IMR-90 (cell line): Measurements from ENCODE around the gene CLK2. TPM values are rescaled to one million over a fixed set of nuclear protein-coding genes. Genes with fewer than 3 reads are reported as not detected.
"Not testable (repeated sequence)": the region's sequence is repeated elsewhere in the genome, so short reads cannot be mapped to it uniquely, and the experiment has no call there.

Experiments
- ATAC-seq: fragments of 200-7000 bp; cut with Tn5 transposase; 2 replicates; pipeline ENCODE4 v1.9.1; 2020; ENCODE audit warnings: low read depth, mild to moderate bottlenecking, moderate library complexity
- BruUV-seq: library from RNA; stranded (reverse); fragments of 400-500 nt; replicated peaks from 2 replicates; lab custom pipeline; 2021; lab: Mats Ljungman, UMichigan
- CTCF ChIA-PET: fragments of 300-600 bp; formaldehyde crosslinking; extraction: SDS; loops from one replicate; lab custom pipeline; 2021; ENCODE audit warnings: antibody characterized with exemption; lab: Yijun Ruan, JAX
- POLR2A ChIA-PET: fragments of 300-600 bp; sonication (Branson Sonifier 250); formaldehyde crosslinking; loops from one replicate; lab custom pipeline; 2022; ENCODE audit warnings: antibody characterized with exemption; ENCODE audit not compliant: unreplicated experiment; lab: Charles Lee
- DNase-seq: peaks from one replicate; pipeline ENCODE4 v3.0.0; 2013
- H2AFZ ChIP-seq: replicated peaks from 2 replicates; pipeline ENCODE3; 2013; ENCODE audit warnings: low read length, mild to moderate bottlenecking; ENCODE audit not compliant: poor library complexity
- H2AK5ac ChIP-seq: 2 replicates; pipeline ENCODE4 v1.6.1; 2013; ENCODE audit warnings: low read depth, low read length, inconsistent platforms
- H2AK9ac ChIP-seq: replicated peaks from 2 replicates; pipeline ENCODE3; 2013; ENCODE audit warnings: mild to moderate bottlenecking, low read depth, low read length, moderate library complexity; ENCODE audit not compliant: poor library complexity
- H2BK120ac ChIP-seq: 2 replicates; pipeline ENCODE4 v1.6.1; 2013; ENCODE audit warnings: low read depth, low read length, inconsistent platforms
- H2BK15ac ChIP-seq: 3 replicates; pipeline ENCODE4 v1.6.1; 2013; ENCODE audit warnings: low read depth, low read length, inconsistent platforms
- H2BK20ac ChIP-seq: 2 replicates; pipeline ENCODE4 v1.6.1; 2013; ENCODE audit warnings: low read depth, mild to moderate bottlenecking, inconsistent platforms, low read length, moderate library complexity
- H2BK5ac ChIP-seq: 2 replicates; pipeline ENCODE4 v1.6.1; 2013; ENCODE audit warnings: mild to moderate bottlenecking, low read depth, low read length, inconsistent platforms; ENCODE audit not compliant: poor library complexity, severe bottlenecking
- H3K14ac ChIP-seq: replicated peaks from 2 replicates; pipeline ENCODE4 v1.6.1; 2013; ENCODE audit warnings: low read depth, low read length, inconsistent platforms
- H3K18ac ChIP-seq: 2 replicates; pipeline ENCODE4 v1.6.1; 2013; ENCODE audit warnings: low read depth, low read length, control low read depth
- H3K23ac ChIP-seq: 2 replicates; pipeline ENCODE4 v1.6.1; 2013; ENCODE audit warnings: low read depth, low read length, inconsistent platforms
- H3K27ac ChIP-seq: 2 replicates; pipeline ENCODE4 v1.5.1; 2013; ENCODE audit warnings: mild to moderate bottlenecking, control low read depth, low read length; ENCODE audit not compliant: insufficient read depth
- H3K27me3 ChIP-seq: 2 replicates; pipeline ENCODE4 v1.6.1; 2013; ENCODE audit warnings: low read length; ENCODE audit not compliant: control insufficient read depth, insufficient read depth
- H3K36me3 ChIP-seq: 2 replicates; pipeline ENCODE4 v1.6.1; 2013; ENCODE audit warnings: low read length, mixed read lengths; ENCODE audit not compliant: control insufficient read depth, insufficient read depth
- H3K4ac ChIP-seq: 2 replicates; pipeline ENCODE4 v1.6.1; 2013; ENCODE audit warnings: low read depth, low read length, inconsistent platforms
- H3K4me1 ChIP-seq: 2 replicates; pipeline ENCODE4 v1.6.1; 2013; ENCODE audit warnings: low read length, mixed read lengths; ENCODE audit not compliant: control insufficient read depth, insufficient read depth
- H3K4me2 ChIP-seq: 2 replicates; pipeline ENCODE4 v1.6.1; 2013; ENCODE audit warnings: low read depth, mild to moderate bottlenecking, control low read depth, low read length, moderate library complexity
- H3K4me3 ChIP-seq: 2 replicates; pipeline ENCODE4 v1.5.1; 2013; ENCODE audit warnings: low read depth, mild to moderate bottlenecking, control low read depth, low read length, moderate library complexity; ENCODE audit not compliant: insufficient read depth
- H3K56ac ChIP-seq: 2 replicates; pipeline ENCODE4 v1.6.1; 2013; ENCODE audit warnings: low read length, inconsistent platforms; ENCODE audit not compliant: insufficient read depth; ENCODE audit errors: extremely low read depth
- H3K79me1 ChIP-seq, 2 experiments: 2 replicates each; pipeline ENCODE4 v1.6.1; 2013; ENCODE audit warnings: low read length in 2 of 2, inconsistent platforms in 1 of 2, low read depth in 1 of 2
- H3K9ac ChIP-seq: 2 replicates; pipeline ENCODE4 v1.6.1; 2013; ENCODE audit warnings: low read depth, low read length, control low read depth
- H3K9me1 ChIP-seq: 2 replicates; pipeline ENCODE4 v1.6.1; 2013; ENCODE audit warnings: low read length, inconsistent platforms; ENCODE audit not compliant: insufficient read depth
- H3K9me3 ChIP-seq: 2 replicates; pipeline ENCODE4 v1.6.1; 2013; ENCODE audit warnings: low read length; ENCODE audit not compliant: control insufficient read depth, insufficient read depth
- H4K20me1 ChIP-seq: 2 replicates; pipeline ENCODE4 v1.6.1; 2013; ENCODE audit warnings: low read length, inconsistent platforms; ENCODE audit not compliant: insufficient read depth
- H4K5ac ChIP-seq: 2 replicates; pipeline ENCODE4 v1.6.1; 2013; ENCODE audit warnings: mild to moderate bottlenecking, low read depth, low read length, control low read depth
- H4K8ac ChIP-seq, 2 experiments: 2 replicates each; pipeline ENCODE4 v1.6.1; 2013; ENCODE audit warnings: low read depth in 2 of 2, low read length in 2 of 2, control low read depth in 1 of 2, inconsistent platforms in 1 of 2
- H4K91ac ChIP-seq: 2 replicates; pipeline ENCODE4 v1.6.1; 2013; ENCODE audit warnings: low read depth, low read length, inconsistent platforms; ENCODE audit not compliant: insufficient read depth
- CEBPB ChIP-seq: IDR thresholded peaks from 2 replicates; pipeline ENCODE4 v1.6.1; 2012; ENCODE audit warnings: low read depth, low read length, improper control_type of control experiment
- MAZ ChIP-seq: IDR thresholded peaks from 2 replicates; pipeline ENCODE4 v1.6.1; 2012; ENCODE audit warnings: low read depth, mild to moderate bottlenecking, low read length, improper control_type of control experiment, moderate library complexity, borderline replicate concordance
- WGBS, 2 experiments: methylation state at CpG; one replicate each; pipeline versions ENCODE4 v1.1.5 to v1.1.7; 2013; ENCODE audit warnings: missing lambda C conversion rate in 2 of 2; ENCODE audit not compliant: insufficient read length in 1 of 2; ENCODE audit errors: extremely low coverage in 2 of 2; 5-methylcytosine and 5-hydroxymethylcytosine counted together
- dilution Hi-C: fragments of 300-500 bp; cut with HindIII; formaldehyde crosslinking; loops from one replicate; pipeline ENCODE4 v1.14.3; 2018; ENCODE audit warnings: low sequenced_read_pairs; ENCODE audit not compliant: unreplicated experiment
- in situ Hi-C: fragments of 300-500 bp; cut with MboI; formaldehyde crosslinking; loops from 3 replicates; pipeline ENCODE4 v1.14.3; 2019; ENCODE audit warnings: low sequenced_read_pairs, inconsistent platforms, mixed read lengths
- intact Hi-C: fragments of 100-400 bp; cut with micrococcal nuclease; formaldehyde crosslinking; loops from 2 replicates; pipeline ENCODE4 v1.10.0; 2022
- polyA plus RNA-seq, 3 experiments: library from polyadenylated mRNA; depleted of rRNA; stranded (reverse); fragments of >200 nt; gene quantifications; 2 replicates each; pipeline ENCODE4 v1.2.3, GENCODE V29; 2012; ENCODE audit warnings: low replicate concordance in 1 of 3
- total RNA-seq: library from RNA; depleted of rRNA; stranded (reverse); fragments of >200 nt; gene quantifications from 2 replicates; pipeline ENCODE4 v1.2.3, GENCODE V29; 2012
- TF ChIP-seq, protein P1 (sequence below): conservative IDR thresholded peaks from 2 replicates; pipeline ENCODE4 v1.5.1; 2012; ENCODE audit warnings: mild to moderate bottlenecking, low read depth, low read length, improper control_type of control experiment

Gene CLK2
- total and polyA plus RNA-seq, 2 of the 4 experiments (the other 2 are of a cell fraction) = 19.7 to 61.2 TPM

GRCh38 chr1:155293086-155293749 lies 19.9 kb upstream of the CLK2 start:
- H3K9me3 ChIP-seq = peaks cover 2% of the 10 kb centered on the region; the same call in 1 of the 2 replicates
- ATAC-seq = no peak
- no TSS peak for BruUV-seq
- in situ Hi-C loops (no loop called here), intact Hi-C loops (no loop called here), dilution Hi-C loops (no loop called here)
- no peak overlapping the region for H2AK5ac ChIP-seq
- H3K9me1 ChIP-seq = no peaks in the 10 kb centered on the region
- no peak overlapping the region for H3K9ac ChIP-seq
- H3K56ac ChIP-seq = no peak overlapping the region
- H3K27me3 ChIP-seq = peaks cover 57% of the 10 kb centered on the region
- DNase-seq = no peak
- ChIA-PET POLR2A (no interaction called here), CTCF (interaction anchor here (1.0 to 1.3 kb wide), 2 partner anchors 15 to 20 kb away, joined by 3 to 4 read pairs; partner anchors contain the start of gene CLK2)
- 81% methylated on average over 10 of the region's 17 CpGs; no CpG with 5 or more reads in 1 of the 2 experiments for WGBS, 2 experiments
- no peak overlapping the region for H4K5ac ChIP-seq
- H2BK20ac ChIP-seq = no peak overlapping the region
- no peak overlapping the region for H2BK120ac ChIP-seq
- no peak overlapping the region for H3K23ac ChIP-seq
- H4K8ac ChIP-seq = no peak overlapping the region
- H3K4me1 ChIP-seq = no peaks in the 10 kb centered on the region
- H3K4me2 ChIP-seq = no peak overlapping the region
- H3K36me3 ChIP-seq = no peaks in the 10 kb centered on the region
- H3K14ac ChIP-seq = no peak overlapping the region
- TF ChIP-seq MAZ (no peak), CEBPB (no peak)
- TF ChIP-seq, protein P1, sequence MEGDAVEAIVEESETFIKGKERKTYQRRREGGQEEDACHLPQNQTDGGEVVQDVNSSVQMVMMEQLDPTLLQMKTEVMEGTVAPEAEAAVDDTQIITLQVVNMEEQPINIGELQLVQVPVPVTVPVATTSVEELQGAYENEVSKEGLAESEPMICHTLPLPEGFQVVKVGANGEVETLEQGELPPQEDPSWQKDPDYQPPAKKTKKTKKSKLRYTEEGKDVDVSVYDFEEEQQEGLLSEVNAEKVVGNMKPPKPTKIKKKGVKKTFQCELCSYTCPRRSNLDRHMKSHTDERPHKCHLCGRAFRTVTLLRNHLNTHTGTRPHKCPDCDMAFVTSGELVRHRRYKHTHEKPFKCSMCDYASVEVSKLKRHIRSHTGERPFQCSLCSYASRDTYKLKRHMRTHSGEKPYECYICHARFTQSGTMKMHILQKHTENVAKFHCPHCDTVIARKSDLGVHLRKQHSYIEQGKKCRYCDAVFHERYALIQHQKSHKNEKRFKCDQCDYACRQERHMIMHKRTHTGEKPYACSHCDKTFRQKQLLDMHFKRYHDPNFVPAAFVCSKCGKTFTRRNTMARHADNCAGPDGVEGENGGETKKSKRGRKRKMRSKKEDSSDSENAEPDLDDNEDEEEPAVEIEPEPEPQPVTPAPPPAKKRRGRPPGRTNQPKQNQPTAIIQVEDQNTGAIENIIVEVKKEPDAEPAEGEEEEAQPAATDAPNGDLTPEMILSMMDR = no peak
- no peak overlapping the region for H3K4me3 ChIP-seq
- no peak overlapping the region for H3K18ac ChIP-seq
- H2AFZ ChIP-seq = no peak overlapping the region
- peak overlapping the region; percentile 42 for H2AK9ac ChIP-seq
- H3K79me1 ChIP-seq = no peaks in the 10 kb centered on the region
- no peak overlapping the region for H4K91ac ChIP-seq
- no peak overlapping the region for H2BK5ac ChIP-seq
- H4K20me1 ChIP-seq = no peaks in the 10 kb centered on the region
- H2BK15ac ChIP-seq = no peak overlapping the region
- H3K4ac ChIP-seq = no peak overlapping the region
- no peak overlapping the region for H3K27ac ChIP-seq

DNA sequence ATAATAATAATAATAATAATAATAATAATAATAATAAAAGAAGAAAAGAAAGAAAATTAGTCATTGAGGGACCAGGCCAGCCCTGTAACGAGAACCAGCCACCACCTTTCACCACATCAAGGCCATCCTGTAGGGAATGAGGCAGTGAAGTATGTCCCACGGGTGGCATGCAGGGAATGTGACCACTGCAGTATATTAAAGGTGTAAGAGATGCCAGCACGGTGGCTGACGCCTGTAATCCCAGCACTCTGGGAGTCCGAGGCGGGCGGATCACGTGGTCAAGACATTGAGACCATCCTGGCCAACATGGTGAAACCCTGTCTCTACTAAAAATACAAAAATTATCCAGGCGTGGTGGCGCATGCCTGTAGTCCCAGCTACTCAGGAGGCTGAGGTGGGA lies 17.7 kb upstream of the CLK2 start:
- no CpG with 5 or more reads among the region's 10 CpGs for WGBS, 2 experiments
- in situ Hi-C loops, intact Hi-C loops, H3K9me1 ChIP-seq, H2BK120ac ChIP-seq, H3K4me2 ChIP-seq, H4K8ac ChIP-seq, ATAC-seq, dilution Hi-C loops, H4K5ac ChIP-seq, H3K27ac ChIP-seq, H2BK20ac ChIP-seq, H2BK15ac ChIP-seq, H2AK9ac ChIP-seq, H3K14ac ChIP-seq, H2AK5ac ChIP-seq, H4K20me1 ChIP-seq, H4K91ac ChIP-seq, H3K23ac ChIP-seq, H3K9me3 ChIP-seq, BruUV-seq, H3K18ac ChIP-seq, H3K56ac ChIP-seq, H2AFZ ChIP-seq, H2BK5ac ChIP-seq, H3K4me1 ChIP-seq, H3K36me3 ChIP-seq, H3K79me1 ChIP-seq, POLR2A ChIA-PET, DNase-seq, CTCF ChIA-PET, H3K4ac ChIP-seq, H3K9ac ChIP-seq, H3K4me3 ChIP-seq: not testable (repeated sequence)
- H3K27me3 ChIP-seq = peaks cover 41% of the 10 kb centered on the region
